C1 segment of cervical spinal cord (tissue), 14 donors: ENCODE measurements around the gene TYMP.
"Not testable (repeated sequence)": the region's sequence is repeated elsewhere in the genome, so short reads cannot be mapped to it uniquely, and the experiment has no call there.

ENCODE experiments used
- DNase-seq, 14 donors: peaks; one replicate each; lab custom pipeline; 2025; lab: John Stamatoyannopoulos, UW

TYMP gene

DNA sequence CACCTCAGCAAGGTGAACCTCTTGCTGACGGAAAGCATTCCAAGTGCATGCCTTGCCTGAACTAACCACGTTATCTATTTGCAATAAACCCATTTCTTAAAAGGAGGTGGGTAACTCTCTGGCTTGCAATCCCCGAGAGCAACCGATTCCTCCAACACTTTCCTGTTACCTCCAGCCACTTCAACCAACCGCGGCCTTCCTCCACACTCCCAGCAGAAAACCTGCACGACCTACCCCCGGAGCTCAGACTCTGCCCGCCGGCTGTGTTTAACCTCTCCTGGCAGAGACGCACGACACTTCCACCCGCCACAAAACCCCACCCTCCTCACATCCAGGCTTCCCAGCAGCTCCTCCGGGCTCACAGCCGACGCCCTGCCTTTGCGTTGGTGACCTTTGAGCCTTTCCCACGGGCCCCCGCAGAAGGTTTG lies 5.1 kb downstream of the TYMP start:
- no peak for DNase-seq

DNA sequence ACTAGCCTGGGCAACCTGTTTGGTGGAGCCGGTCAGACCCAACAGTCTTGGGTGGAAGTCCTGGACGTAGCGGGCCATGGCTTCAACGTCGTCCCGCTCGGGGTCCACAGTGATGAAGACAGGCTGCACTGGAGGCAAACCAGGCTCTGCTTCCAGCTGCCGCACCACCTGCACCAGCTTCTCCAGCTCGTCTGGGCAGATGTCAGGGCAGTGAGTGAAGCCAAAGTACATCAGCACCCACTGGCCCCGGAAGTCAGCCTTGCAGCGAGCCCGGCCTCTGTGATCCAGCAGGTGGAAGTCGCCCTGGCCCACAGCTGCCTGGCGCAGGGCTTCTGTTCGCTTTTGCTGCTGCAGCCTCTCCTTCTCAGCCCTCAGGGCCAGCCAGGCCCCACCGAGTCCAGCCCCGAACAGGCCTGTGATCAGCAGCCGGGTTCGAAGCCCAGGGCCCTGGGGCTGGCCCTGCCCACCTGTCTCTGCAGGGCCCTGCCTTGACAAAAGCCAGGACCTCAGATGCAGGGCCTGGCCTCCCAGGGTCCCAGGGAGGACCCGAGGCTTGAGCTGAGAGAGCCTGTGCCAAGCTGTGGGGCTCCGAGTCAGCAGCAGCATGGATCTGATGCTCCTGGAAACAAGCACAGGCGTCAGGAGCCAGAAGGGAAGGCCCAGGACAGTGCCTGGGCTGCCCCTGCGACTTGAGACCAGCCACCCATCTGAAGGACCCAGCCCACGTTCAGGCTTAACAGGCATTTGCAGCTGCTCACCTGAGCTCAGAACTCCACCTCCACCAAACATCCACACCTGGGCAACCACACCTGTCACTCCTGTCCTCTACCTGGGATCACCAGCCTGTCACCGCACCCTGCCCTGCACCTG lies 5.8 kb downstream of the TYMP start:
- DNase-seq = no peak

DNA sequence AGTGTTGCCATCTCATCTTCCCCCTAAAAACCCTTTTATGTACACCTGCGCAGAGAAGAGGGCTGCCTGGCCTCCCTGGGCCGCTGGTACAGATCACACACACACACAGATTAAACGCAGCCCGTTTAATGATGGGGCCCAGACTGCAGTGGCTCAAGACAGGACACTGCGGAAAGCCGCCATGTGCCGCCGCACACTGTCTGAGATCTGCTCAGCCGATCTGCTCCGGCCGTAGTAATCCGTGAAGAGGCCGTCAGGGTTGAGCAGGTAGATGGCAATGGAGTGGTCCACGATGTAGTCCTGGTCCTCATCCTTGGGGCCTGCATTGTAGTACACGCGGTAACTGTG lies 6.4 kb downstream of the TYMP start:
- no peak for DNase-seq

GRCh38 chr22:50522806-50523438 lies 6.9 kb downstream of the TYMP start:
- DNase-seq = no peak

DNA sequence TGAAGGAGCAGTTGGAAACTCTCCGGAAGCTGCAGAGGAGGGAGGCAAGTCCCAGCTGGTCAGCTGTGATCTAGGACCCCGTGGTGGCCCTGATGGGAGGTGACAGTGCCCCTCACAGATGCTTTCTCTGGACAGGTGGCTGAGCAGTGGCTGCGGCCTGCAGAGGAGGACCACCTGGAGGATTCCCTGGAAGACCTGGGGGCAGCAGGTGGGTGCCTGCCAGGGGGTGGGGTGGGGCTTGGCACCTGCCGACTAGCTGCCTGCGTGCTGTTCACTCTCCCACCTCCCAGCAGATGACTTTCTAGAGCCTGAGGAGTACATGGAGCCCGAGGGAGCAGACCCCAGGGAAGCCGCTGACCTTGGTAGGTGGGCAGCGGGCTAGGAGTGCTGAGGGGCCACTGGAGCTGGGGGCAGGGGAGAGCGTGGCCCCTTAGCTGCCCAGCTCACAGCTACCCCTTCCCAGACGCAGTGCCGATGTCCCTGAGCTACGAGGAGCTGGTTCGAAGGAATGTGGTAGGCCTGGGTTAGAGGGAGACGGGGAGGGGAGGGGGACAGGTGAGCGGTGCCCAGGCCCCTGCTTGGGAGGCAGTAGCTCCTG lies 7.5 kb downstream of the TYMP start:
- DNase-seq = no peak

- DNase-seq = no peak
Observed at GRCh38 chr22:50521710-50522109, 8.1 kb downstream of the TYMP start.

- DNase-seq = no peak
Observed at GRCh38 chr22:50520826-50521453, 8.9 kb downstream of the TYMP start.

DNA sequence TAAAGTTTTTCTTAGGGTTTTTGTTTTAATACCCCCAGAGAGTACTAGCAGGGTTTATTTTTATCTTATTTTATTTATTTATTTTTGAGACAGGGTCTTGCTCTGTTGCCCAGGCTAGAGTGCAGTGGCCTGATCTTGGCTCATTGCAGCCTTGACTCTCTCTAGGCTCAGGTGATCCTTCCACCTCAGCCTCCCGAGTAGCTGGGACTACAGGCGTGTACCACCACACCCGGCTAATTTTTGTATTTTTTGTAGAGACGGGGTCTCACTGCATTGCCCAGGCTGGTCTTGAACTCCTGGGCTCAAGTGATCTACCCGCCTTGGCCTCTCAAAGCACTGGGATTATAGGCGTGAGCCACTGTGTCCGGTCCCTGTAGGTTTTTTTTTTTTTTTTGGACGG lies 9.6 kb downstream of the TYMP start:
- not testable (repeated sequence) for DNase-seq

DNA sequence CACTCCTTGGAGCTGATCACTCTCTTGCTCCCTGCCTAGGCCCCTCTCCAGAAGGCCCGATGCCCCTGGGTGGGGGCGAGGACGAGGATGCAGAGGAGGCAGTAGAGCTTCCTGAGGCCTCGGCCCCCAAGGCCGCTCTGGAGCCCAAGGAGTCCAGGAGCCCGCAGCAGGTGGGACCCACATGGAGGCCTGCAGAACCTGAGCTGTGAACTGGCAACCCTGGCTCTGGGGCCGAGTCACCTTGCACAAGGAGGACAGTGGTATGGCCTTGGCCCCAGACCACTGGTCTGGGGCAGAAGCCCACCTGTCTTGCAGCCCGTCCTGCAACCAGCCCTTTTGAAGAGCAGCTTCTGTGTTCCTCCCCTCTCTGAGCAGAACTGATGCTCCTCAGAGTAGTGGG lies 10.7 kb downstream of the TYMP start:
- no peak for DNase-seq

- DNase-seq = no peak
Observed at GRCh38 chr22:50518606-50519005, 11.2 kb downstream of the TYMP start.

- DNase-seq = no peak
Observed at GRCh38 chr22:50517495-50518260, 12.1 kb downstream of the TYMP start.

DNA sequence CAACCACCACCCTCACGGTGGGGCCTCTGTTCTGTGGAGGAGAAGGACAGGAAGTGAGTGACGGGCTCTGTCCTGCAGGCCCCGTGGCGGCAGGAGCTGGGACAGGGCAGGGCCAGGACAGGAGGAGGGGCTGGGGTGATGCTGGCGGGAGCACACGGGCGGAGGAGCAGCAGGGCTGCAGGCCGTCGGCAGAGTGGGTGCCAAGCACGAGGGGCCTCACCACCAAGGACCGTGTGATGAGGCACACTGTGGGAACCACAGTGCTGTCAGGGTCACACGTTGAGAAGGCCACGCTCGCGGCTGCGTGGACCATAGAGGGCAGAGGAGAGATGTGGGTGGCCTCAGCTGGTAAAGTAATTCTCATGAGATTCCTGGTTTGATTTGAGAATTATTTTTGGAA lies 12.9 kb downstream of the TYMP start:
- DNase-seq = no peak

DNA sequence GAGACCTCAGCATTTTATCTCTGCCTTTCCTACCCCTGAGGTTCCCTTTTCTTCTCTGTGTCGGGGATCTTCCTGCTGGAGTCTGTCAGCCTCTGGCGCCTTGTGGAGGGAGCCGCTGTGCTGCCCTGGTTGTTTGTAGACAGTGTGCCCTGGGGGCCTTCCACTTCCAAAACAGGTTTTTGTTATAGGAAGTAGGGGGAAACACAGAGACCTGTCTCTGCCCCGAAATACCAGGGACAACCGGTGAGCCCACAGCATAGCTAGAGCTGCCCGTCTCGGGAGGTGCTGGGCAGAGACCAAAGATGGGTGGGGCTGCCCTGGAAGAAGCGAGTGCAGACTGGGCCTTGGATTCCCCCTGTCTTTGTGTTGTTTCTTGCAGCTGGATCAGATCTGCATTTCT lies 13.7 kb downstream of the TYMP start:
- no peak for DNase-seq

DNA sequence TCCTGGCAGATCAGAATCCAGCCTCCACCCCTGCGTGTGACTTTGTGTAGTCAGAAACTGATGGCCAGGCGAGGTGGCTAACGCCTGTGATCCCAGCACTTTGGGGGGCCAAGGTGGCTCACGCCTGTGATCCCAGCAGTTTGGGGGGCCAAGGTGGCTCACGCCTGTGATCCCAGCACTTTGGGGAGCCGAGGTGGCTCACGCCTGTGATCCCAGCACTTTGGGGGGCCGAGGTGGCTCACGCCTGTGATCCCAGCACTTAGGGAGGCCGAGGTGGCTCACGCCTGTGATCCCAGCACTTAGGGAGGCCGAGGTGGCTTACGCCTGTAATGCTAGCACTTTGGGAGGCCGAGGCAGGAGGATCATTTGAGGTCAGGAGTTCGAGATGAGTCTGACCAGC lies 16.6 kb downstream of the TYMP start:
- DNase-seq = no peak

DNA sequence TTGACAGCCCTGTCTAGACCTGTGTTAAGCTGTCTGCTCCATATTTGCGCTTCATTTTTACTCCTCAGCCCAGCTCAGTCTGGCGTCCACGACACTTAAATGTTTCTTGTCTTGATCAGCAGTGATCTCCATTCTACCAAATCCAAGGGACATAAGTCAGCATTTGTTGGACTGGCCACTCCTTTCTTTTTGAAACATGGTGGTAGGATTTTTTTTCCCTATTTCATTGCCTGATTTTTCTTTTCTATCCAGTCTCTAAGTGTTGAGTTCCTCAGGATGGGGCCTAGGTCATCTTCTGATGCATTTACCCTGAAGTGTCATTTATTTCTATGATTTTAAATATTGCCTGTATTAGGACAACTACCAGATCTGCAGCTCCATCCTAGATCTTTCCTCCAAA lies 20.9 kb downstream of the TYMP start:
- no peak for DNase-seq

DNA sequence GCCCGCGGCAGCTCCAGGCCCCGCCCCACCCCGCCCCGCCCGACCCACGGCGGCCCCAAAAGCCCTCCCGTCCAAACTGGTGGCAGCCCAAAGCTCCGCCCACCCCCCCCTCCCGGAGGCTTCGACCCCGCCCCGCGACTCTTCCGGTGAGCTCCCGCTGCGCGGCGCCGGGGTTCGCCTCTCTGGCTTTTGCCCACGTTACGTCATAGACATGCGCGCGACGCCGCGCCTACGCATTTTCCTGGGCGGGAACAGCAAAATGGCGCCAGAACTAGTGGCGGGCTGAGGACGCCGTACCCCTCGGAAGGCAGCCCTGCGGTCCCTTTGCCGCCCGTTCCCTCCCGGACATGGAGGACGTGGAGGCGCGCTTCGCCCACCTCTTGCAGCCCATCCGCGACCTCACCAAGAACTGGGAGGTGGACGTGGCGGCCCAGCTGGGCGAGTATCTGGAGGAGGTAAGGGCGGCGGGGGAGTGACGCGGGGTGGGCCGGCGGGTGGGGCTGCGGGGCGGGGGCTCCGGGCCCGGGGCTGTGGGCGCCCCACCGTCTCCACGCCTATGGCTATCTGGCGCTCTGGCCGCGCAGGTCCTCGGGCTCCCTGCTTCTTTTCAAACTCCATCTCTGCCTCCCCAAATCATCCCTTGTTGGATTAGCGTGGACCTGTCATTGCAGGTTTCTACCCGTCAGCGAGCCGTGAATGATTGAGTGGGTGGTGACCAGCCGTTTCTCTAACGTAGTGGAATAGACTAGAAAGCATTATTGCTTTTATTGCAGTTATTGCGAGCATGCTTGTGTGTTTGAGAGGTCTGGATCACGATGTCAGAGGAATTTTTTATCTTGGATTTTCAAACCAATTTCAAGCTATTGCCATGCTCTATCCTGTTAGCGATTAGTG lies 21.6 kb downstream of the TYMP start, which contains the start of gene NCAPH2:
Gene NCAPH2, plus strand, starts transcription at position 234 of the 894 bp plus-strand sequence. Its CDS starts 114 bp downstream, at position 348.
- DNase-seq = peak in 13 of 14 donors; percentile 88 to 100 (median 97)

GRCh38 chr22:50507421-50507990 lies 22.3 kb downstream of the TYMP start, which contains the start of gene LMF2:
Gene LMF2 (minus strand): TSS chr22:50507702. CDS start chr22:50507675, 27 bp downstream.
- DNase-seq = peak in 7 of 14 donors; percentile 91 to 100 (median 99)

- no peak for DNase-seq
Observed at GRCh38 chr22:50506611-50507420, 23.0 kb downstream of the TYMP start.
